Upper lobe of left lung (tissue), 6 donors: ENCODE measurements around the gene RABL6. TPM values are rescaled to one million over a fixed set of nuclear protein-coding genes. Genes with fewer than 3 reads are reported as not detected.
A peak's percentile ranks its signal among the peaks of the same experiment; 100 is the strongest.

Experiments
- ATAC-seq, 2 donors: fragments of 200-7000 bp; cut with Tn5 transposase; one replicate each; pipeline ENCODE4 v1.9.1; 2022; ENCODE audit warnings: mild to moderate bottlenecking in 2 of 2, moderate library complexity in 2 of 2; ENCODE audit not compliant: low FRiP score in 2 of 2
- DNase-seq, 2 donors: peaks; one replicate each; pipeline ENCODE4 v3.0.0-alpha.2; 2019 to 2020
- H3K27ac ChIP-seq, 4 donors: fragments of 200-600 bp; sonication (generic); one replicate each; pipeline ENCODE4 v1.5.1; 2016 to 2019
- H3K27me3 ChIP-seq, 4 donors: fragments of 200-600 bp; sonication (generic); one replicate each; pipeline ENCODE4 v1.5.1; 2017 to 2019
- H3K36me3 ChIP-seq, 4 donors: fragments of 200-600 bp; sonication (generic); one replicate each; pipeline ENCODE4 v1.5.1; 2016 to 2019
- H3K4me1 ChIP-seq, 4 donors: fragments of 200-600 bp; sonication (generic); one replicate each; pipeline ENCODE4 v1.5.1; 2018 to 2019
- H3K4me3 ChIP-seq, 4 donors: fragments of 200-600 bp; sonication (generic); one replicate each; pipeline ENCODE4 v1.5.1; 2017 to 2019; ENCODE audit warnings: mild to moderate bottlenecking in 2 of 4, moderate library complexity in 1 of 4
- H3K9me3 ChIP-seq, 4 donors: fragments of 200-600 bp; sonication (generic); one replicate each; pipeline ENCODE4 v1.5.1; 2018 to 2019
- CTCF ChIP-seq, 6 experiments: fragments of 450-650 bp in 4 of 6; fragments of 200-600 bp in 2 of 6; sonication (generic) in 2 of 6; IDR thresholded peaks; one replicate each; pipeline ENCODE4 v1.5.1; 2016 to 2019; ENCODE audit warnings: antibody characterized with exemption in 6 of 6
- EP300 ChIP-seq, 4 donors: sonication (generic); formaldehyde crosslinking; IDR thresholded peaks; one replicate each; pipeline ENCODE4 v1.5.1; 2017; ENCODE audit warnings: antibody characterized with exemption in 4 of 4, control low read depth in 2 of 4
- POLR2A ChIP-seq, 4 donors: fragments of 450-650 bp; IDR thresholded peaks; one replicate each; pipeline ENCODE4 v1.5.1; 2016 to 2017; ENCODE audit warnings: antibody characterized with exemption in 4 of 4, mild to moderate bottlenecking in 2 of 4
- POLR2AphosphoS5 ChIP-seq, 2 donors: sonication (generic); formaldehyde crosslinking; IDR thresholded peaks; one replicate each; pipeline ENCODE4 v1.5.1; 2017; ENCODE audit warnings: antibody characterized with exemption in 2 of 2
- WGBS, 2 donors: methylation state at CpG; one replicate each; pipeline ENCODE4 v1.1.5; 2017 to 2018; 5-methylcytosine and 5-hydroxymethylcytosine counted together
- total RNA-seq, 6 donors: library from RNA; depleted of rRNA in 4 of 6; stranded (reverse); fragments of >200 nt in 4 of 6; gene quantifications; one replicate each; pipeline versions ENCODE4 v1.1.0 to v1.2.1, GENCODE V29; 2016 to 2021
- donor health status: DM: no; HTN: no; CAD: no; lungs with moderate emphysema.
- donor health status: DM: no; HTN: yes; CAD: no; lungs with severe emphysema.

RABL6 gene
- total RNA-seq, 6 donors from 2014 or later: 47.2 to 128 (median 78.9) TPM

- Histone ChIP-seq H3K9me3 (no peaks in the 10 kb centered on the region), H3K4me3 (peak overlapping the region; percentile 54 to 99 (median 97)), H3K36me3 (peaks cover 0 to 3% (median 0%) of the 10 kb centered on the region in 4 donors), H3K27me3 (no peaks in the 10 kb centered on the region), H3K27ac (peak overlapping the region; percentile 84 to 94 (median 88)), H3K4me1 (peaks cover 31 to 49% (median 33%) of the 10 kb centered on the region in 4 donors)
- 76 to 82% methylated on average over 16 to 25 of the region's 25 CpGs for WGBS, 2 donors
- no peak for ATAC-seq
- no peak for DNase-seq
- TF ChIP-seq POLR2AphosphoS5 (IDR thresholded peaks at IDR 0.05) (no peak), CTCF (IDR thresholded peaks at IDR 0.05) (no peak), POLR2A (IDR thresholded peaks at IDR 0.05) (no peak), EP300 (IDR thresholded peaks at IDR 0.05) (no peak)
These were observed 1.0 kb upstream of the RABL6 start for GRCh38 chr9:136806631-136807201.

GRCh38 chr9:136808075-136808805 lies 492 bp downstream of the RABL6 start:
- 0 to 1% methylated on average over 2 to 31 of the region's 93 CpGs for WGBS, 2 donors
- peak overlapping the region; percentile 95 to 99 (median 99) for H3K4me3 ChIP-seq
- H3K4me1 ChIP-seq: peaks cover 31 to 58% (median 33%) of the 10 kb centered on the region in 4 donors
- peak; percentile 37 to 92 for DNase-seq
- peak overlapping the region; percentile 84 to 94 (median 88) for H3K27ac ChIP-seq
- H3K9me3 ChIP-seq: no peaks in the 10 kb centered on the region
- ATAC-seq: peak in 1 of 2 donors; percentile 35
- peaks cover 0 to 3% (median under 1%) of the 10 kb centered on the region in 4 donors for H3K36me3 ChIP-seq
- no peaks in the 10 kb centered on the region for H3K27me3 ChIP-seq
- TF ChIP-seq CTCF (IDR thresholded peaks at IDR 0.05) (peak in 1 of 6 experiments; percentile 1), POLR2A (IDR thresholded peaks at IDR 0.05) (no peak)

- no peaks in the 10 kb centered on the region for H3K27me3 ChIP-seq
- 4 to 6% methylated on average over 14 of the region's 14 CpGs for WGBS, 2 donors
- H3K4me3 ChIP-seq: peak overlapping the region; percentile 95 to 99 (median 99)
- peak overlapping the region; percentile 4 to 94 (median 88) for H3K27ac ChIP-seq
- no peaks in the 10 kb centered on the region for H3K9me3 ChIP-seq
- no peak for TF ChIP-seq POLR2AphosphoS5 (IDR thresholded peaks at IDR 0.05)
- no peak for TF ChIP-seq CTCF (IDR thresholded peaks at IDR 0.05)
- TF ChIP-seq POLR2A (IDR thresholded peaks at IDR 0.05): no peak
- peaks cover 31 to 58% (median 33%) of the 10 kb centered on the region in 4 donors for H3K4me1 ChIP-seq
- DNase-seq (no peak), ATAC-seq (no peak)
- peaks cover 0 to 4% (median 2%) of the 10 kb centered on the region in 4 donors for H3K36me3 ChIP-seq
These were observed 1.0 kb downstream of the RABL6 start for GRCh38 chr9:136808806-136809158.

- Histone ChIP-seq H3K9me3 (no peaks in the 10 kb centered on the region), H3K4me1 (peaks cover 6 to 27% (median 10%) of the 10 kb centered on the region in 4 donors), H3K4me3 (no peak overlapping the region), H3K27ac (no peak overlapping the region), H3K27me3 (no peaks in the 10 kb centered on the region), H3K36me3 (peaks cover 0 to 15% (median 8%) of the 10 kb centered on the region in 4 donors)
- no peak for ATAC-seq
- TF ChIP-seq POLR2AphosphoS5 (IDR thresholded peaks at IDR 0.05): no peak
- no peak for TF ChIP-seq POLR2A (IDR thresholded peaks at IDR 0.05)
- no peak for TF ChIP-seq EP300 (IDR thresholded peaks at IDR 0.05)
- no peak for TF ChIP-seq CTCF (IDR thresholded peaks at IDR 0.05)
- DNase-seq: no peak
- WGBS, 2 donors: 93% methylated on average over 12 to 13 of the region's 13 CpGs
These were observed 7.1 kb downstream of the RABL6 start for GRCh38 chr9:136814725-136815421.
